Chondrocyte (in vitro differentiated cells): ENCODE data around the gene TSPAN9. TPM values are rescaled to one million over a fixed set of nuclear protein-coding genes. Genes with fewer than 3 reads are reported as not detected.

ENCODE experiments used
- DNase-seq: peaks from one replicate; pipeline ENCODE4 v3.0.0; 2021; ENCODE audit warnings: mixed read lengths, low spot score
- H3K27ac Mint-ChIP-seq: one replicate; pipeline ENCODE4 v1.8.0; 2021; ENCODE audit warnings: mild to moderate bottlenecking, moderate library complexity, mixed read lengths; ENCODE audit not compliant: unreplicated experiment
- H3K27me3 Mint-ChIP-seq: 2 replicates; pipeline ENCODE4 v1.8.0; 2021; ENCODE audit warnings: low read depth, mixed read lengths
- H3K36me3 Mint-ChIP-seq: 2 replicates; pipeline ENCODE4 v1.8.0; 2021; ENCODE audit warnings: low read depth, mixed read lengths
- H3K4me1 Mint-ChIP-seq: 2 replicates; pipeline ENCODE4 v1.8.0; 2021; ENCODE audit warnings: low read depth, mild to moderate bottlenecking, mixed read lengths
- H3K4me3 Mint-ChIP-seq: one replicate; pipeline ENCODE4 v1.8.0; 2021; ENCODE audit warnings: mild to moderate bottlenecking, moderate library complexity, mixed read lengths; ENCODE audit not compliant: unreplicated experiment
- H3K9me3 Mint-ChIP-seq: 2 replicates; pipeline ENCODE4 v1.8.0; 2021; ENCODE audit warnings: low read depth, mixed read lengths
- CTCF ChIP-seq: fragments of 200-600 bp; sonication (generic); IDR thresholded peaks from 2 replicates; pipeline ENCODE4 v1.5.0; 2021; ENCODE audit warnings: antibody characterized with exemption, mild to moderate bottlenecking, moderate library complexity
- total RNA-seq: library from RNA; stranded (reverse); gene quantifications from 3 replicates; pipeline ENCODE4 v1.2.1, GENCODE V29; 2021

Gene TSPAN9
- total RNA-seq, 1 donor from 2014 or later, result 50.4 TPM

DNA sequence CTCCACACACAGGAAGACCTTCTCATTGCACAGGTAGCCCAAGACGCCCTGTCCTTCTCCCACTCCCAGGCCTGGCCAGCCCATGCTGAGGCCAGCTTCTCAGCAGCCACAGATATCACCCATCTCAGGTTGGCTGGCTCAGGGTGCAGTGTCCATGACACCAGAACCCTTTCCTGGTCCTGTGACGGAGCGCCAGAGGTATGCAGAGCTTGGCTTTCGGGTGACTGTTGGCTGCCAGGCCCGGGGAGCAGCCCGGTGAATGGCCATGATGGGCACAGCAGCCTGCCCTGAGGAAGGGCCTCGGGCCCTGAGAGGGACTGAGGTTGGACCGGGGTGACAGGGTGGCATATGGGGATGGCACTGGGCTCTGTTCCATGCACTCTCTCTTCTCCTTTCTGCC is 173.4 kb downstream of the TSPAN9 start:
- no peaks in the 10 kb centered on the region for H3K27me3 Mint-ChIP-seq

DNA sequence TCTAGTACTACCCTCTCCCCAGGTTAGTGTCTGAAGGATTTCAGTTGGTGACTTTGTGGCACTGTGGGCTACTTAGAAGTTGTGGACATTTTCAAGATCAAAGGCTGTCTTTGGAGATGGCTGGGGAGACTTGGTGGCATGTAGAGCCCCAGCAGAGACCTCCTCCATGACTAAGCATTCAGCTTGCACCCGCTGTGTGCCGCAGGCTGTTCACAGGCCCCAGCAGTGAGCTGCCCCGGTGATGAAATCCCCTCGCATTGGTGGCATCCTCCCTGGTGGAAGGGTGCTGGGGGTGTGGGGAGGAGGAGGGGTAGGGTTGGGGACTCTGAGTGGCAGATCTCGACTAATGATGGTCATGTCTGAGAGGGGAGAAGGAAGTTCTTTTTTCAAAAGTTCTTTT is 173.9 kb downstream of the TSPAN9 start:
- no peaks in the 10 kb centered on the region for H3K4me1 Mint-ChIP-seq
- no peak overlapping the region for H3K4me3 Mint-ChIP-seq
- no peak for TF ChIP-seq CTCF
- peaks cover 2% of the 10 kb centered on the region for H3K36me3 Mint-ChIP-seq
- H3K27ac Mint-ChIP-seq, result no peak overlapping the region
- no peaks in the 10 kb centered on the region for H3K27me3 Mint-ChIP-seq
- DNase-seq, result no peak
- no peaks in the 10 kb centered on the region for H3K9me3 Mint-ChIP-seq

More for the DNA sequence above, 173.4 kb downstream of the TSPAN9 start:
- Mint-ChIP-seq H3K36me3 (peaks cover 5% of the 10 kb centered on the region), H3K4me1 (no peaks in the 10 kb centered on the region), H3K27ac (no peak overlapping the region), H3K4me3 (no peak overlapping the region), H3K9me3 (no peaks in the 10 kb centered on the region)
- DNase-seq, result no peak
- TF ChIP-seq CTCF, result no peak

DNA sequence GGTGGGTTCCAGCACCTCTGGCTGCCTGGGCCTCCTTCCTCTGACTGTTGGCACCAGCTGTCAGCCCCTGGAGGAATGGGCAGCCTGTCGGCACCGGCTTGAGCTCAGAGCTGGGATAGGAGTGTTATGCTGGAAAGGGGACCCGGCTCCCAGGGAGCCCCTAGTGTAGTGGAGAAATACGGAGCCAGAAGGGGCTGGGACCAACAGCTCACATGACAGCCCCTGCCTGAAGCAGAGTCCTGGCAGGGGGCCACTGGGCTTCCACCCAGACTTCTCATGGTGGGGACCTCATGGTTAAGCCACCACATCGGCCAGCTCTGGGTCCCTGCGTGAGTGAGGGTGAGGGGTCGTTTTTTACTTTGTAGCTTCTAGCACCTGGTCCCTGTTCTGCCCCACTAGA is 174.5 kb downstream of the TSPAN9 start:
- no peak for TF ChIP-seq CTCF
- Mint-ChIP-seq H3K9me3 (no peaks in the 10 kb centered on the region), H3K27ac (no peak overlapping the region), H3K27me3 (no peaks in the 10 kb centered on the region), H3K4me1 (peaks cover 1% of the 10 kb centered on the region), H3K4me3 (no peak overlapping the region), H3K36me3 (peaks cover 2% of the 10 kb centered on the region)
- DNase-seq, result no peak

- Mint-ChIP-seq H3K36me3 (peaks cover 2% of the 10 kb centered on the region), H3K4me3 (no peak overlapping the region), H3K27ac (no peak overlapping the region), H3K4me1 (peaks cover 9% of the 10 kb centered on the region), H3K9me3 (no peaks in the 10 kb centered on the region), H3K27me3 (no peaks in the 10 kb centered on the region)
- no peak for DNase-seq
- TF ChIP-seq CTCF, result no peak
These were observed 175.3 kb downstream of the TSPAN9 start for GRCh38 chr12:3252450-3252891.

DNA sequence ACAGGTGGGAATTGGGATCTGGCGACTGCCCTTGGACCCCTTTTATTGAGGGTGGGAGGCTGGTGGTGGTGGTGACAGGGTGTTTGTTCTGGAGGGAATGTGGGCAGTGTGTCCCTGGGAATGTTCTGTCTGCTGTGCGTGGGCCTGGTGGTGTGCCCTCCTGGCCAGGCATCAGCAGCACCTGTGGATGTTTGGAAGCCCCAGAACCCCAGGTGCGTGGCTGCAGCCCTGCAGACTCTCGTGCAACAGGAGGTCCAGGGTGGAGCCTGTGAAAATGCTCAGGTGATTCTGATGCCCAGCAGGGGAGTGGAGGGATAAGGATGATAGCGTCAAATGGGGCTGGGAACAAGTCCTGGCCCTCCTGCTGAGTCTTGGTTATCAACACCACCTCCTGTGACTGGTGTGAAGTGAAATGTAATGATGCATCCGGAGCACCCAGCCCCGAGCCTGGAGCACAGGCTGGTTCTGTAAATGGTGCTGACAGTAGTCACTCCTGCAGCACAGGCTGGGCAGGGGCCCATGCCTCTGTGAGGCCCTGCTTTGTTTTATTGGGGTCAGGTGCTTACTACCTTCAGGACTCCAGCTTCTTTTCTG is 176.6 kb downstream of the TSPAN9 start:
- Mint-ChIP-seq H3K4me1 (peaks cover 17% of the 10 kb centered on the region), H3K9me3 (no peaks in the 10 kb centered on the region), H3K27ac (no peak overlapping the region), H3K36me3 (peaks cover 2% of the 10 kb centered on the region), H3K27me3 (no peaks in the 10 kb centered on the region), H3K4me3 (no peak overlapping the region)
- no peak for DNase-seq
- TF ChIP-seq CTCF, result no peak
